HL-60/S4 treated with retinoic acid at 250 ng/mL for 4 days and 3 days (cell line): Measurements from ENCODE around the gene IRAK3.
"Not testable (repeated sequence)": the region's sequence is repeated elsewhere in the genome, so short reads cannot be mapped to it uniquely, and the experiment has no call there.

ENCODE experiments used
- in situ Hi-C: fragments of 300-500 bp; cut with MboI; formaldehyde crosslinking; loops from 2 replicates; pipeline ENCODE4 v1.7.0; 2022; ENCODE audit warnings: low sequenced_read_pairs

Gene IRAK3

DNA sequence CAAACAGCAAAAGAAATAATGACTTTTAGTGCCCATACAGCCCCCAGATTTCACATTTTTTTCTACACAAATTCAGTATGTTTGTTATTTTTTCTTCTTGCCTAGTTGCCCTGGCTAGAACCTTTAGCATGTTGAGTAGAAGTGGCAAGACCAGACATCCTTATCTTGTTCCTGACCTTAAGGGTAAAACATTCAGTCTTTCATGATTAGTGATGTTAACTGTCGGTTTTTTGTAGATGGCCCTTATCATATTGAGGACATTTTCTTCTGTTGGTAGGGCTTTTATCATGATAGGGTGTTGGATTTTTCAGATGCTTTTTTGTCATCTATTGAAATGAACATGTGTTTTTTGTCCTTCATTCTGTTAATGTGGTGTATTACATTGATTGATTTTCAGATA, 17.1 kb downstream of the IRAK3 start:
- in situ Hi-C loops = no loop called here

DNA sequence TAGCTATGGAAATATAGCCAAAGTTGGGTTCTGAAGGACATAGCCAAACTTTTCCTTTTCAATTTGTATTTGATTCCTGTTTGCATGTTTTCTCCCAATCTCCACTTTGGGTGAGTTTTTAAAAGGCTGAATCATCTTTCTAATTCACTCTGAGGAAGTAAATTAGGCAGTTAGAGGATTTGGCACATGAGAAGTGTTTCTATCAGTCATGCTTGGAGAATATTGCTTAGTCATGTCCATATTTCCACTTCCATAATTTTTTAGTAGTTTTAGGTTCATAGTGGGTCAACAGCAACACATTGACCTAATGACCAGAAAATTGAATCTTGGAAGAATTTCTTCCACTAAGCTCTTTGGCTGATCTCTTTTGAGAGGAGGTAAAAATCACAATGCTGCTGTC, 21.8 kb downstream of the IRAK3 start:
- in situ Hi-C loops = no loop called here

GRCh38 chr12:66211573-66211972, 22.6 kb downstream of the IRAK3 start:
- in situ Hi-C loops = not testable (repeated sequence)

DNA sequence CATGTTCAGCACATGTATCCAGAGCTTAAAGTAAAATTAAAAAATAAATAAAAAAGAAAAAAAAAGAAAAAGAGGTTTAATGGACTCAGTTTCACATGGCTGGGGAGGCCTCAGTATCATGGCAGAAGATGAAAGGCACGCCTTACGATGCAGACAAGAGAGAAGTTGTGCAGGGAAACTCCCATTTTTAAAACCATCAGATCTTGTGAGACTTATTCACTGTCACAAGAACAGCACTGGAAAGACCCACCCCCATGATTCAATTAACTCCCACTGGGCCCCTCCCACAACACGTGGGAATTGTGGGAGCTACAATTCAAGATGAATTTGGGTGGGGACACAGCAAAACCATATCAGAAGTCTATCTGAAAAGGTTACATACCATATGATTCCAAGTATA, 24.0 kb downstream of the IRAK3 start:
- in situ Hi-C loops = not testable (repeated sequence)

GRCh38 chr12:66217342-66217917, 28.4 kb downstream of the IRAK3 start:
- in situ Hi-C loops = no loop called here

GRCh38 chr12:66228462-66228861, 39.4 kb downstream of the IRAK3 start:
- in situ Hi-C loops = no loop called here

DNA sequence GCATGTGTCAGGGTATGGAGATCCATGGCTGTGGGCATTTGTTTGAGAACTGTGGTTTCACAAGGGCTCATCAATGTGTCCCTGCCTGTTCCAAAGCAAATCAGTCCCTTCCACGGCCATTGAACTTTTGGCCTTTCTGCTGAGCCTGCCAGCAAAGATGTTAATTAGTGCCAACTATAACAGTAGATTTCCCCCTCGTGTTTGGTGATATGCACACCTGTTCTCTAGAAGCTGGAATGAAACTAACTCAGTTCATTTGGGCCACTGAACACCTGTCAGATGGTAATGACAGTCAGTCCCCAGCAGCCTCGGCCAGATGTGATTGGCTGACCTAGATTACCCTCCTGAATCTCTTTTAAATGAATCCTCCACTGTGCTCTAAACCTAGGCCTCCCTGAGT, 43.2 kb downstream of the IRAK3 start:
- in situ Hi-C loops = no loop called here

DNA sequence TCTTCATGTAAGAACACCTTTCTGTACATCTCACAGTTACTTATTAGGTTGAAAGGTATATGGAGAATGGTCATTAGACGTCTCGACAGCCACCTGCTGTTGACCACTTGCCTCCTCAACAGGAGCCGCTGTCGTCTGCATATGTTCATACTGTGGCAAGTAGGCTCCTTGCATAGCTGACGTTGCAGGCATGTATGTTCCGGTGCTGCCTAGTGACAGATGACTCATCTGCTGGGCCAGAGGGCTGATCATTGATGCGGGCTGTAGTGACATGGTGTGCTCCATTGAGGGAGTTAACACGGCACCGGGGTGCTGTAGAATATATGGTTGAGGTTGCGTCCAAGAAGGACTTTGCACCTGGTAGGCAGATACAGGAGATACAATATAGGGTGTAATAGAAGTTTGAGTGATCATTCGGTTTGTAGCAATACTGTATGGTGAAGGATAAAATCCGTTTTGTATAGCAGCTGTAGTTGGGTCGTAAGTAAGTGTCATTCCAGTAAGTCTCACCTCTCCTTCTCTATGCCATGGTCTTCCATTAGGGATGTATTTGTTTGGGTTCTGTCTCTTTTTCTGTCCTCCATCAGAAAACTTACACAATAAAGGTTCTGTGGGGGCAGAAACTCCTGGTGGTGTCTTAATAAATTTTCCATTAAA, 45.2 kb downstream of the IRAK3 start:
- in situ Hi-C loops = not testable (repeated sequence)

GRCh38 chr12:66234773-66235625, 46.0 kb downstream of the IRAK3 start:
- in situ Hi-C loops = not testable (repeated sequence)

DNA sequence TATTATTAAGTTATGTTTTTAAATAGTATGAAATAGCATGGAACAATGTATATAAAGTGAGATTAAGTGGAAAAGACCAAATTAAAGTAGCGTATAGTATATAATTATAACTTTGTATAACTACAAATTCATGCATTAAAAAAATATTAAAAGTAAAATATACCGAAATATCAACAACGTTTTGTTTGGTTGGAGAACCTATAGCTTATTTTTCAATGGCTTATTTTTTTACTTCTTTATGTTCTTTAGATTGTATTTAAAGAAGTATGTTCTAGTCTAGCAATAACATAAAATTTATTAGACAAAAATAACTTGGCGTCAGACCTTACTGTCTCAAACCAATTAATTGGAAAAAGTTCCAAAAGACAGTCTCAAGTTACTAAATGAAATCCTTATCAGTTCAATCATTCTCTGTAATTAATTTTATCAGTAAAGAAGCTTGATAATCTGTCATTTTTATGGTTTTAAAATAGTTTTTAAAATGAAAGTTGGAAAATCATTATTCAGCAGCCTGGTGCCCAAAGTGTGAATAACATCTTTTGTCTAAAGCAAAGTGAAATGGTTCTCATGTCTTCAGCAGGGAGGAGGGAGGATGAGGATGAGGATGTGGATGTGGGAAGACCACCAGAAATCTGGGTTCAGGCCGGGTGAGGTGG, 46.7 kb downstream of the IRAK3 start:
- in situ Hi-C loops = no loop called here

DNA sequence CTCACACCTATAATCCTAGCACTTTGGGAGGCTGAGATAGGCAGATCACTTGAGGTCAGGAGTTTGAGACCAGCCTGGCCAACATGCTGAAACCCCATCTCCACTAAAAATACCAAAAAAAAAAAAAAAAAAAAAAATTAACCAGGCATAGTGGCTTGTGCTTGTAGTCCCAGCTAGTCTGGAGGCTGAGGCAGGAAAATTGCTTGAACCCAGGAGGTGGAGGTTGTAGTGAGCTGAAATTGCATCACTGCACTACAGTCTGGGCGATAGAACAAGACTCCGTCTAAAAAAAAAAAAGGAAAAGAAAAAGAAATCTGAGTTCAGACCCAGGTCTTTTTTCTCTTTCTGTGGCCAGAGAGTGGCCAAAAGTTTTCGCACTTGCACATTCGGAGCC, 47.3 kb downstream of the IRAK3 start:
- in situ Hi-C loops = not testable (repeated sequence)

DNA sequence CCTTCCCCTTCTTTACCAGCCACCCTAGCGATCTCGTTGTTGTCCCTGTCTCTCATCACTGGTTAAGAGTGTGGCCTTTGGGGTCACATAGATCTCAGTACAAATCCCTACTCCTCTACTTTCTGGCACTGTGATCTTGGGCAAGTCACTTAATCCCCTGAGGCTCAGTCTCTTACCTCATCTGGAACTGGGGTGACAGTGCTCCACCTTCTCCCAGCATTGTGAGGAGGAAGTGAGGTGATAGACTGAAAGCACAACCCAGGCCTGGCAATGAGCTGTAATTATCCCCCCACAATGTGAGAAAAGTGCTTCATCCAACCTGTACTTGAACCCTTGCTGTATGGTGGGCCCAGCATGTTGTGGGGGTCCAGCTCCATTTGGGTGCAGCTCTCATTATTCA, 48.0 kb downstream of the IRAK3 start:
- in situ Hi-C loops = no loop called here

DNA sequence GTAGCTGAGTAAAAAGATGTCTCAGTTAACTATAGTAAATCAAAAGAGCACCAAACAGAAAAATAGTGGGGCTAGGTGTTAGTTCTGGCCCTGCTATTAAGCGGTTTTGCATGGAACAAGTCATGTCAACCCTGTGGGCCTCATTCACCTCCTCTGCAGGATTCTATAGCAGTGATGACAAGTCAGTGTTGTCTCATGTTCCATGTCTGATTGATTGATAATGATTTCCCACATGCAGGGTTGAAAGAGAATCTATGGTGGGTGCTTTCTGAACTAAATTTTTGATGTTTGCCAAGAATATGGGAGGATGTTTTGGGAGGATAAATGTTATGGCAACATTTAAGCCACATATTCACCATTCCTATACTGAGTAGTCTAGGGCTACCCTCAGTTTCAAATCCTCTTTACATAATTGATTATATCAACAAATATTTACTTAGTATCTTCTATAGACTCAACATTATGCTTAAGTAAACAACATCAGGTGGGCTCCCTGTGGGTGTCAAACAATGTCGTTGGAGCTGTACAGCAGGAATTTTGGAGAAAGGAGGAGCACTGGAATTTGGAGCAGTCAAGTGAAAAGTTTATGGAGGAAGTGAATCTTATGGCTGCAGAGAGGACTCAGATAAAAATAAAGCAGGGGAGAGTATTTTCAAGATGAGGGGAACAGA, 48.6 kb downstream of the IRAK3 start:
- in situ Hi-C loops = no loop called here

DNA sequence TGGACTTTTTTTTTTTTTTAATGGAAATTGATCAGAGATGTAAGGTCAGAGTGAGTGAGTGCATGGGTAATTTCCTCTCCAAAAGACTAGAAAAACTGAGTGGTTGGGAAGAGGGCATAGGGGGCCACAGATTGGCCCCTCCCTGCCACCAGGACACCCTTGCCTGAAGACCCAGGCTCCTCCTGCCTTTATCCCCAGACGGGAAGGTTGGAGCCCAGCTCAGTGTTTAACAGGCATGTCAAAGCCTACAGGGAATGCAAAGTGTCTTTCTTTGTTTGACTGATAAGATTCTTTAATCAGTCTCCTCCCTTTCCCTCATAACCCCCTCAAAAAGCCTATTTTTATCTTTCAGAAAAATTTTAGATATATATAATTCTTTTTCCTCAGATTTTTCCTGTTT, 50.3 kb downstream of the IRAK3 start:
- in situ Hi-C loops = no loop called here

GRCh38 chr12:66240096-66240820, 51.2 kb downstream of the IRAK3 start:
- in situ Hi-C loops = no loop called here

DNA sequence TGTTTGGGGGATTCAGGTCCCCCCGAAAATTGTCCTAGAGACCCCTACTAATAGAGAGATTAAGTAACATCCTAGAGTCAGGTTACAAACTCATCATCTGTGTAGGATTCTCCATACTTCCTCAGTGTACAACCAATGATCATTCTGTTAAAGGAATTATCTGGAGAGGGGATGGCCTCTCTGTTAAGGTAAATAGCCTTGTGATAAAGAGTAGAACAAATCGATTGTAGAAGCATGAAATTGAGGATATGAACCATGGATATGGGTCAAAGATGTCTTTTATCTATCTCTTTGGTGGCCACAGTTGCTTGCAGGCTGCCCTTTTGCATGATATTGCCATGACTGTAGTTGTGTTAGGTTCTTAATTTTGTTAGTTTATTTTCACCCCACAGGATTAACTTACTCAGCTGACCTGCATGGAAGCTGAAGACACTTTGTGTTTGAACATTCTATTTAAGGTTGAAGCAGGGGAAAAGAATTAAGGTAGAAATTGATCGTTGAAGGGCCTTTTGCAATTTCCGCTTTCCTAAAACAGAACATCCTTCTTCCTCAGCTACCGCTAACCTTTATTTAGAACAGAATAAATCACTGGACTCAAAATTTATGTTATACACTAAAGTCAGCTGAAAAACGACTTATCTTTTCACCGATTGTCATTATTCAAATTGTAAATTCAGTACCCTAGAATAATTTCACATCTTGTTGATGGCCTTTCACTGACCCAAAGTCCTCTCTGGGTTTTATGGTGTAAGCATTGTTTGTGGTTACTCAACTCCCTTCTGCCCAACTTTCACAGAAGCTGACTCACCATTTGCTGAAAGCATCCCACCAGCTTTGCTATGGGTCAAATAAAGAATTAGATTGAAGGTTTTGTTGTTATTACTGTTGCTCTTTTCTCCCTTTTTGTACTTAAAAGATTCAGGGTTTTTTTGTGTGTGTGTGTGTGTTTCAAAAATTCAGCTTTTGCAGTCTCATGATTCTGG, 52.3 kb downstream of the IRAK3 start:
- in situ Hi-C loops = no loop called here

DNA sequence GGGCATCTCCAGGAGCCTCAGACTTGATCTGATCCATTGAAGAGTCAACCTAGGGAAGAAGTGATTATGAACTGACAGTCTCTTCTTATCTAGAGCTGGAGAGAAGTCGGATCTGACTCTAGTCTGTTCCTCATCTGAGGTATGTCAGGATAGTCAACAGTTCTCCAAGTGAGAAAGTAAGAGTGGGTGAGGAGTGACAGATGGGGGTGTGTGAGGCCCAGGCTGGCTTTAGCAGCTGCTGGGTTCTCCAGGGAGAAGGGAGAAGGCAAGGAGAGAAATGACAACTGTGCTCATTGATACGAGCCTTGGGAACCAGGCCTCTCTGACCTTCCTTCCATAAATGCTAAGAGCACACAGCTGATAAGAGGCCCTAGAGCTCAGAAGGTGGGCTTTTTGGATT, 53.3 kb downstream of the IRAK3 start:
- in situ Hi-C loops = no loop called here

DNA sequence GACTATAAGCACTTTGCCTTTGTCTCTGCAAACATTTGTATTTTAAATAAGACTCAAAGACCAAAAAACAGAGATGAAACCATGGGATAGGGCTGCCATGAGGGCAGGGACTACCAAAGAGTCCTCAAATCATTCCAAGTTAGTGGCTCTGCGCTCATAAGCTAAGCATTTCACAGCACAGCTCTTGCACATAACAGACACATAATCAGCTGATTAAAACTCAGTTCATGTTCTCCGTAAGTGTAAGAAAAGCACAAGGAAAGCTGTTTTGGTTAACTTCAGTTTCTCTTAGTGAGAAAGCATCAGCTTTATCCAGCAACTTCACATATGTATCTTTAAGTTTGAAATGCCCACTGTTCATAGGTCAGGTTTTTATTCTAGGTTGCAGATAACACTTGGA, 54.9 kb downstream of the IRAK3 start:
- in situ Hi-C loops = no loop called here

DNA sequence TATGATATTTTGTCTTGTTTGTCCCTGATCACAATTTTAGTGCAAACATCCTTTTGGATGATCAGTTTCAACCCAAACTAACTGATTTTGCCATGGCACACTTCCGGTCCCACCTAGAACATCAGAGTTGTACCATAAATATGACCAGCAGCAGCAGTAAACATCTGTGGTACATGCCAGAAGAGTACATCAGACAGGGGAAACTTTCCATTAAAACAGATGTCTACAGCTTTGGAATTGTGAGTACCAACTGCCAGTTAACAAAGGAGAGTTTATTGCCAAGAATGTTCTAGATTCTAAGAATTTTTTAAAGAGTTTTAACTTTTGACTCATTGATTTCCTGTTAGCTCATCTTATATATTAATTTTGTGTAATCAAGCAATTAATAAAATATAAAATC, 55.4 kb downstream of the IRAK3 start:
- in situ Hi-C loops = no loop called here
